Measurements from ENCODE around the gene RAD54L. TPM values are rescaled to one million over a fixed set of nuclear protein-coding genes. Genes with fewer than 3 reads are reported as not detected.

The RAD54L gene
- 11.5 and 13.4 TPM in 2 replicates for polyA plus RNA-seq (2012; rRNA removed)
- polyA plus RNA-seq (2012; cell fraction: cytosol; rRNA removed), result 5.6 and 8.1 TPM in 2 replicates
- 37.1 and 49.5 TPM in 2 replicates for polyA plus RNA-seq (2012; cell fraction: nucleus; rRNA removed)

DNA sequence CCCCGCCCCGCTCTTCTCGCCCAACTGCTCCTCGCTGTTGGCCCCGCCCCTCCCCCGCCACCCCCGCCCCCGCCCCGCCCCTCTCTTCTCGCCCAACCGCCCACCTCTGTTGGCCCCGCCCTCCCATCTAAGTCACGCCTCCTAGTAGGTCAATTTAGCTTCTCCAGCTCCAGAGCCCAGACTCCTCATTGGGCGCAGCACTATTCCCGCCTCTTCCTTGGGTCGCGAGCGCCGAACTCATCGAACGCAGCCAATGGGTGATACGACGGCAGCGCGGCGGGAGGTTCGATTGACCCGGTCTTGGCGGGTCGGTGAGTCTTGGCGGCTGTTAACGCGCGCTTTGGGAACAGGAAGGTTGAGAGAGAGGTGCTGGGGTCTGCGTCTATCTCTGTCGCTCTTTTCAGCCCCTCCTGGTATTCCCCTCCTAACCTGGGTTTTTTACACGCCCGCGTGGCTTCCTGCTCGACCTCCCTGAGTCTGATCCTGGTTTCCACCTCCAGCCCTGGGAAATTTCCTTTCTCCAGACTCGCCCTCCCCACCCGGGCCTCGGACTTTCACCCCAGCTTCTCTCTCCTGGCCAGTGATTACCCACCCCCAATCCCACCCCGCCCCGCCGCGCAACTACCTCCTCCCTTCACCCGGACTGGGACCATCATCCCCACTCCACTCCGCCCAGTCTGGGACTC, at the start of gene RAD54L:
RAD54L (plus strand) TSS at position 328 of the 686 bp plus-strand sequence. CDS start 643 bp downstream, outside the sequence.
- peak within 1 kb of the TSS; percentile 75 for H3K9ac ChIP-seq
- H3K4me3 ChIP-seq (ENCODE audit: low read depth in 2 of 2, low read length in 1 of 2), result peak within 1 kb of the TSS; percentile 65 to 89
- H3K27ac ChIP-seq (ENCODE audit: low read depth in 2 of 2, low read length in 1 of 2), result peak within 1 kb of the TSS; percentile 56 to 60
- peaks cover 8% of the 10 kb centered on the region for H3F3A ChIP-seq (replicated peaks; ENCODE audit: insufficient read depth)
- H3K4me2 ChIP-seq, result peak within 1 kb of the TSS; percentile 82
- ChIA-PET CTCF (interaction anchor here (1.0 to 2.4 kb wide), 4 partner anchors 13 to 34 kb away, joined by 3 to 7 read pairs (median 4); no protein-coding TSS in a partner anchor), POLR2A (interaction anchor here (0.7 to 1.0 kb wide), 4 partner anchors 12 to 115 kb away, joined by 3 to 5 read pairs (median 3); partner anchors contain the start of genes LRRC41, PIK3R3 and UQCRH)
- peaks cover 5 to 7% of the 10 kb centered on the region in 2 experiments for H3K36me3 ChIP-seq (replicated peaks in 1 of 2; ENCODE audit: control insufficient read depth in 1 of 2, insufficient read depth in 2 of 2, low read length in 1 of 2)
- peaks cover 10 to 12% of the 10 kb centered on the region in 2 experiments; a peak in 2 of 4 replicates for H3K4me1 ChIP-seq (ENCODE audit: control insufficient read depth in 1 of 2, insufficient read depth in 2 of 2, low read depth in 1 of 2, low read length in 1 of 2)
- no peaks in the 10 kb centered on the region for H4K20me1 ChIP-seq (ENCODE audit: insufficient read depth)
- no peaks in the 10 kb centered on the region for H3K27me3 ChIP-seq (ENCODE audit: insufficient read depth)
- H2AFZ ChIP-seq (ENCODE audit: low read depth), result peak within 1 kb of the TSS; percentile 90
- H3K9me2 ChIP-seq, result no peaks in the 10 kb centered on the region
- no peaks in the 10 kb centered on the region for H3K9me3 ChIP-seq
- 4% methylated on average over 37 of the region's 49 CpGs for WGBS (ENCODE audit: low lambda C conversion rate)
- peak; percentile 97 for DNase-seq
- peaks cover 27% of the 10 kb centered on the region for H3K79me2 ChIP-seq (ENCODE audit: insufficient read depth)
- TF ChIP-seq REST (IDR thresholded peaks at IDR 0.05; ENCODE audit: low read depth, low read length) (peak; percentile 53; the same call in 1 of the 2 replicates), FOXJ3 (CRISPR knock-in tag; IDR thresholded peaks at IDR 0.05) (no peak), MXI1 (IDR thresholded peaks at IDR 0.05; ENCODE audit: low read depth, low read length) (peak; percentile 96), EP300 (IDR thresholded peaks at IDR 0.05; ENCODE audit: borderline replicate concordance in 1 of 2, low read depth in 1 of 2, low read length in 1 of 2) (no peak), NRF1 (IDR thresholded peaks at IDR 0.05; ENCODE audit: low read depth, low read length) (no peak), RXRA (IDR thresholded peaks at IDR 0.05; ENCODE audit: borderline replicate concordance, low read depth) (no peak), FOSL2 (IDR thresholded peaks at IDR 0.05; ENCODE audit: borderline replicate concordance, low read depth) (no peak), TEAD4 (IDR thresholded peaks at IDR 0.05; ENCODE audit: borderline replicate concordance, insufficient read depth) (no peak), POLR2AphosphoS5 (IDR thresholded peaks at IDR 0.05; ENCODE audit: low read depth, low read length) (no peak; the same call in 1 of the 2 replicates), FOXM1 (IDR thresholded peaks at IDR 0.05; ENCODE audit: low read depth) (0 out of 2 replicates have a peak, but pooled peaks have one; percentile 34), TCF12 (IDR thresholded peaks at IDR 0.05) (no peak), NFIC (IDR thresholded peaks at IDR 0.05; ENCODE audit: borderline replicate concordance) (no peak), RFX5 (IDR thresholded peaks at IDR 0.05; ENCODE audit: low read length) (peak; percentile 37; the same call in 1 of the 2 replicates), YY1 (IDR thresholded peaks at IDR 0.05; ENCODE audit: low read depth) (peak; percentile 47; the same call in 1 of the 2 replicates), MAX (IDR thresholded peaks at IDR 0.05; ENCODE audit: low read depth) (peak; percentile 80), RCOR1 (IDR thresholded peaks at IDR 0.05; ENCODE audit: low read length) (peak; percentile 28; the same call in 1 of the 2 replicates), PBX3 (IDR thresholded peaks at IDR 0.05) (peak; percentile 23; the same call in 1 of the 2 replicates), SIN3A (IDR thresholded peaks at IDR 0.05; ENCODE audit: borderline replicate concordance, low read depth, low read length) (peak; percentile 100), MEF2A (IDR thresholded peaks at IDR 0.05; ENCODE audit: borderline replicate concordance, low read depth) (no peak), GATA2 (CRISPR knock-in tag; IDR thresholded peaks at IDR 0.05) (no peak)
- TF ChIP-seq, protein P1, sequence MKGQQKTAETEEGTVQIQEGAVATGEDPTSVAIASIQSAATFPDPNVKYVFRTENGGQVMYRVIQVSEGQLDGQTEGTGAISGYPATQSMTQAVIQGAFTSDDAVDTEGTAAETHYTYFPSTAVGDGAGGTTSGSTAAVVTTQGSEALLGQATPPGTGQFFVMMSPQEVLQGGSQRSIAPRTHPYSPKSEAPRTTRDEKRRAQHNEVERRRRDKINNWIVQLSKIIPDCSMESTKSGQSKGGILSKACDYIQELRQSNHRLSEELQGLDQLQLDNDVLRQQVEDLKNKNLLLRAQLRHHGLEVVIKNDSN (IDR thresholded peaks at IDR 0.05; ENCODE audit: borderline replicate concordance, low read depth), result no peak
- TF ChIP-seq, protein P2, sequence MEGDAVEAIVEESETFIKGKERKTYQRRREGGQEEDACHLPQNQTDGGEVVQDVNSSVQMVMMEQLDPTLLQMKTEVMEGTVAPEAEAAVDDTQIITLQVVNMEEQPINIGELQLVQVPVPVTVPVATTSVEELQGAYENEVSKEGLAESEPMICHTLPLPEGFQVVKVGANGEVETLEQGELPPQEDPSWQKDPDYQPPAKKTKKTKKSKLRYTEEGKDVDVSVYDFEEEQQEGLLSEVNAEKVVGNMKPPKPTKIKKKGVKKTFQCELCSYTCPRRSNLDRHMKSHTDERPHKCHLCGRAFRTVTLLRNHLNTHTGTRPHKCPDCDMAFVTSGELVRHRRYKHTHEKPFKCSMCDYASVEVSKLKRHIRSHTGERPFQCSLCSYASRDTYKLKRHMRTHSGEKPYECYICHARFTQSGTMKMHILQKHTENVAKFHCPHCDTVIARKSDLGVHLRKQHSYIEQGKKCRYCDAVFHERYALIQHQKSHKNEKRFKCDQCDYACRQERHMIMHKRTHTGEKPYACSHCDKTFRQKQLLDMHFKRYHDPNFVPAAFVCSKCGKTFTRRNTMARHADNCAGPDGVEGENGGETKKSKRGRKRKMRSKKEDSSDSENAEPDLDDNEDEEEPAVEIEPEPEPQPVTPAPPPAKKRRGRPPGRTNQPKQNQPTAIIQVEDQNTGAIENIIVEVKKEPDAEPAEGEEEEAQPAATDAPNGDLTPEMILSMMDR (IDR thresholded peaks at IDR 0.05), result no peak
- TF ChIP-seq, protein P3, sequence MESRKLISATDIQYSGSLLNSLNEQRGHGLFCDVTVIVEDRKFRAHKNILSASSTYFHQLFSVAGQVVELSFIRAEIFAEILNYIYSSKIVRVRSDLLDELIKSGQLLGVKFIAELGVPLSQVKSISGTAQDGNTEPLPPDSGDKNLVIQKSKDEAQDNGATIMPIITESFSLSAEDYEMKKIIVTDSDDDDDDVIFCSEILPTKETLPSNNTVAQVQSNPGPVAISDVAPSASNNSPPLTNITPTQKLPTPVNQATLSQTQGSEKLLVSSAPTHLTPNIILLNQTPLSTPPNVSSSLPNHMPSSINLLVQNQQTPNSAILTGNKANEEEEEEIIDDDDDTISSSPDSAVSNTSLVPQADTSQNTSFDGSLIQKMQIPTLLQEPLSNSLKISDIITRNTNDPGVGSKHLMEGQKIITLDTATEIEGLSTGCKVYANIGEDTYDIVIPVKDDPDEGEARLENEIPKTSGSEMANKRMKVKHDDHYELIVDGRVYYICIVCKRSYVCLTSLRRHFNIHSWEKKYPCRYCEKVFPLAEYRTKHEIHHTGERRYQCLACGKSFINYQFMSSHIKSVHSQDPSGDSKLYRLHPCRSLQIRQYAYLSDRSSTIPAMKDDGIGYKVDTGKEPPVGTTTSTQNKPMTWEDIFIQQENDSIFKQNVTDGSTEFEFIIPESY (IDR thresholded peaks at IDR 0.05; ENCODE audit: borderline replicate concordance, low read depth), result no peak
